NCI-H69 (cell line): Measurements from ENCODE around the gene RBBP8.
"Not testable (repeated sequence)": the region's sequence is repeated elsewhere in the genome, so short reads cannot be mapped to it uniquely, and the experiment has no call there.

Experiments
- DNase-seq: peaks from one replicate; lab custom pipeline; 2025; lab: John Stamatoyannopoulos, UW

Gene RBBP8

DNA sequence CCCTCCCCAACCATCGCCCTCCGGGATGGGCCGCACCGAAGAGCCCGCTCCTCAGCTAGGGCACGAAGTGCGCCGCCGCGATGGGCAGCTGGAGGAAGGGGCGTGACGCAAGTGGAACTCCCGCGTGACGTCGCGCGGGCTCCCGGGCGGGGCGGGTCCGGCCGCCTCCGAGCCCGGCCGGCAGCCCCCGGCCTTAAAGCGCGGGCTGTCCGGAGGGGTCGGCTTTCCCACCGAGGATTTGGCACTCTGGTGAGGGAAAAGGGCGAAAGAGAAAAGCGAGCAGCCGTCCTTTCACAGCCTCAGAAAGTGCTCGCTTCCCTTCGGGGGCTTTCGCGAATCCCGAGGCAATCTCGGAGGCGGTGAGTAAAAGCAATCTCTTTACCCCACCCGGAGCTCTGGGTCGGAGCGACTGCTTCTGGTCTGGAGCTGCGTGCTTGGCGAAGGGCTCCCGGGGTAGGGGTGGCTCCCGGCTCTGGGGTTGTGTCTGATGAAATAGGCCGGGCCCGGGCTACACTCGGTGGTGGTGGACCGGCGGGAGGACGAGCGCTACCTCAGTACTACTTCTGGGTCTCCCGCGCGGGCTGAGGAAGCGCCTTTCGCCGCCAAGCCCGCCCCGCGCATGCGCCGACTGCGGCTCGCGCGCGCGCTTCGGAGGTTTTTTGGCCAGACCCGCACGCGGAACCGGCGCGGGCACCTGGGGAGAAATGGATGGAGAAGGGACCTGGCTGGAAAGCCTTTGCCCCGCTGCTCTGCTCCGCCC lies at the start of gene RBBP8:
TSS of gene RBBP8 (plus strand) at position 123 of the 760 bp plus-strand sequence. CDS start 3,524 bp downstream, outside the sequence.
- peak; percentile 99 for DNase-seq

GRCh38 chr18:22883827-22884226 lies 49.3 kb upstream of the RBBP8 start:
- no peak for DNase-seq

- DNase-seq, result peak; percentile 52
Measured at GRCh38 chr18:22885694-22886093, 47.4 kb upstream of the RBBP8 start.

- DNase-seq, result no peak
Measured at GRCh38 chr18:22899421-22899820, 33.7 kb upstream of the RBBP8 start.

GRCh38 chr18:22900558-22901238 lies 32.4 kb upstream of the RBBP8 start:
- peak; percentile 9 for DNase-seq

- DNase-seq, result no peak
Measured at GRCh38 chr18:22902093-22902492, 31.0 kb upstream of the RBBP8 start.

DNA sequence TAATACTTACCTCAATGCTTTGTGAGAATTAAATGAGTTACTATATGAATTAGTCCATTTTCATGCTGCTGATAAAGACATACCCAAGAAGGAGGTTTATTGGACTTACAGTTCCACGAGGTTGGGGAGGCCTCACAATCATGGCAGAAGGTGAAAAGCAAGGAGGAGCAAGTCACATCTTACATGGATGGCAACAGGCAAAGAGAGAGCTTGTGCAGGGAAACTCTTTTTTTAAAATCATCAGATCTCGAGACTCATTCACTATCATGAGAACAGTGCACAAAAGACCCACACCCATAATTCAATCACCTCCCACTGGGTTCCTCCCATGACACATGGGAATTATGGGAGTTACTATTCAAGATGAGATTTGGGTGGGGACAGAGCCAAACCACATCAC lies 29.9 kb upstream of the RBBP8 start:
- not testable (repeated sequence) for DNase-seq

- no peak for DNase-seq
Measured at GRCh38 chr18:22912149-22912548, 21.0 kb upstream of the RBBP8 start.

DNA sequence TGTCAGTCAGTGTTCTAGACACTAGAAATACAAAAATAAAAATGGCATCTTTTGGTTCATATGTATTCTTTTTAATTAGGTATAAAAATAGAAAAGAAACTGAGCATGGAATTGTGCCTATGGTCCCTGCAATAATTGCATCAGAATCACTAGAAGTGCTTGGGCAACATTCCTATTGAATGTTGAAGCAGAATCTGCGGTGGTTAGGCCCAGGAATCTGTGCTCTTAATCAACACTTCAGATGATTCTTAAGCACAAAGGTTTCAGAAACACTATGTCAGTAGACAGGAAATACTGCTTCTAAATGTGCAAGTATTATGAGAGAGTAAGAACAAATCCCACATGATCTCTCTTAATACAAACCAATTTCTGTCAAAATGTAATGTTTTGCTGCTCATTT lies 20.3 kb upstream of the RBBP8 start:
- DNase-seq, result no peak

GRCh38 chr18:22913861-22914260 lies 19.3 kb upstream of the RBBP8 start:
- DNase-seq, result no peak

DNA sequence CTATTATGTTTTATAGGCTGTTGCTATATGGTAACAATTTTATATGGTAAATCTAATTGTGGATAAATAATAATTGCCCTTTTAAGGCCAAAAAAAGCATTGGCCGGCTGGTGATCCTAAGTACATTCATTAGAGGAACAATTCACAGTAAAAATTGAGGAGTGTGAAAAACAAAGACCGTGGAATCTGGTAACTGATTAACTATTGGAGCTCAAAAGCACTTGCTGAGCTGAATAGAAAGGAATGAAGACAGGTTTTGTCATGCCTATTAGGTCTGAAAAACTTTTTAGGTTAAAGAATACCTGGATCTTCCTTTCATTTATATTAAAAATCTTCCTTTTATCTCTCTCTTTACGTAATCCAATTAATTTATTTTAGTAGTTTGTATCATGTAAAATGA lies 18.5 kb upstream of the RBBP8 start:
- no peak for DNase-seq

DNA sequence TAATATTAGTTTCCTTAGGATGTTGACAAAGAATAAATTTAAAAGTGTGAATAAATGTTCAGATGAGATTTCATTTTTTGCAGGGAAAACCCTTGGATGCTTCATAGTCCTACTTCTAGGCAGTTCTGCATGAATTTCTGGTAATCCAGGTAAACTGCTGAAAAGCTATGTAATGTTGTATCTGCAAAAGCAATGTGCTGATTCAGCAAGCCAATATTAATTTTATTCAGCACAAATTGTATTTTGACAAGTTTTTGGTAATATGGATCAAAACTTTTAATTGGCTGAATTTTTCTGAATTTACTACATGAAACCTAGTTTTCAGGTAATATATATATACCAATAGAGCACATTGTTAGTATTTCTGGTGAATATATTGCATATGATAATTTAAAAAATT lies 17.8 kb upstream of the RBBP8 start:
- no peak for DNase-seq

GRCh38 chr18:22921772-22922171 lies 11.4 kb upstream of the RBBP8 start:
- DNase-seq, result peak; percentile 89

GRCh38 chr18:22924589-22924988 lies 8.5 kb upstream of the RBBP8 start:
- DNase-seq, result no peak

GRCh38 chr18:22926454-22926853 lies 6.7 kb upstream of the RBBP8 start:
- no peak for DNase-seq

GRCh38 chr18:22928339-22928738 lies 4.8 kb upstream of the RBBP8 start:
- DNase-seq, result no peak

- DNase-seq, result peak; percentile 88
Measured at GRCh38 chr18:22930089-22930713, 2.9 kb upstream of the RBBP8 start.

DNA sequence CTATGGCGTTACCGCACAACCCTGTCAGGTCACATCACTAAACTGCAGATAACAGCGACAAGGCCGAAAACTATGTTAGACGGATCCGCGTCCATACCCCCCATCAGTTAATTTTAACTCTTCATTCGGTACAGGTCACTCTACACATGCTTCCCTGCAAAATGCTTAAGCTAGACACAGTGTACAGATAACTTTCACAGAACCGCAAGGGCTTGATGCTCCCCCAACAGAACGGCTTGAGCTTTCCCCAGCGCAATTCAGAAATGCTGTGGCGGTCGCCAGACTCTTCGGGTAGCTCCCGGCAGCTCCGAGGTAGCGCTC lies 283 bp upstream of the RBBP8 start:
- DNase-seq, result no peak

DNA sequence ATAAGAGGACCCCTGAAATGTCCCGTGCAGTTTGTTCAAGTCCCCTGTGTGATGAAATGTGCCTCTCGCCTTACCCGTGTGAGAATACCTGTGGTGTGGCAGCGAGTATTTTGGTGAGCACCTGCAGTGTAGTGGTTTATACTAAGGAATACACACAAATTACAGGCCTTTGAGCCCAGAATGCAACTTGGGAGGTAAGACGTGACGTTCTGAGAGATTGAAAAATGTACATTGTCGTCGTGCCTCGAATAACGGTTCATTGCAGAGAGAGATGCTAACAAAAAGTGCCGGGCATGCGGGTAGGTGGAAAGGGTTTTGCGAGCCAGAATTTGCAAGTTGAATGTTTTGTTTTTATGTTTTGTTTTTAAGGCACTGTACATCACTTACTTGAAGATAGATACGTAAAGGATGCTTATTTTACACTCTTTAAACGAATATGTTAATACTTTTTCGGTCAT lies 867 bp downstream of the RBBP8 start:
- no peak for DNase-seq

- DNase-seq, result no peak
Measured at GRCh38 chr18:22934789-22935188, 1.7 kb downstream of the RBBP8 start.

DNA sequence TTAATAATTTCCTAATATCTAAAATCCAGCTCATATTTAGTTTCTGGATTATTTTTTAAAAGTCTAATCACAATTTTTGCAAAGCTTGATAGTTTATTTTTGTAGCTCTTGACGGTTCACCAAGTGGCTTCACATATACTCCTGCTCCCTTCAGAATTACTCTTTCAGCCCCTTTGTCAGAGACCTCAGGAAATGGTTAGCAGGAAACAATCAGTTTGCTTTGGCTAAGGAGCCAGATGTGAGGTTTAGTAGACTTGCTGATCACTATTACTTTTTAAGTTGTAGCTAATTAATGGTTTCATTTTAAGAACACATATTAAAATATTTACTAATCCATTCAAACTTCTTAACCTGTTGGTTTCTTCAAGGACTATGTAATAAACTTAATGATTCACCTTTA lies 2.3 kb downstream of the RBBP8 start:
- peak; percentile 68 for DNase-seq

DNA sequence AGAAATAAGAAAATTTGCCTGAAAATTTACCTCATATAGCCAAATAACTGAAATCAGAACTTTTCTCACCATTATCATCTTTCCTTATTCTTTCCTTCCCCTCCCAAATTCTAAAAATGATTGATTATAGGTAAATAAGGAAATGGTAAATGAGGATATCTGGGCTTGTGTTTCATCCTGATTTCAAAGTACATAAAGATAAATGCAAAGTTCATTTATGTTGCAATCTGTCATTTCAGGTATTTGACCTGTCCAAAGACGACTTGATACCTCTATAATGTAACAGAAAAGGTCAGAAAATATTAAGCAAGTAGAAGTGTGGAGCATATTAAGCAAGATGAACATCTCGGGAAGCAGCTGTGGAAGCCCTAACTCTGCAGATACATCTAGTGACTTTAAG lies 3.4 kb downstream of the RBBP8 start:
- DNase-seq, result no peak

DNA sequence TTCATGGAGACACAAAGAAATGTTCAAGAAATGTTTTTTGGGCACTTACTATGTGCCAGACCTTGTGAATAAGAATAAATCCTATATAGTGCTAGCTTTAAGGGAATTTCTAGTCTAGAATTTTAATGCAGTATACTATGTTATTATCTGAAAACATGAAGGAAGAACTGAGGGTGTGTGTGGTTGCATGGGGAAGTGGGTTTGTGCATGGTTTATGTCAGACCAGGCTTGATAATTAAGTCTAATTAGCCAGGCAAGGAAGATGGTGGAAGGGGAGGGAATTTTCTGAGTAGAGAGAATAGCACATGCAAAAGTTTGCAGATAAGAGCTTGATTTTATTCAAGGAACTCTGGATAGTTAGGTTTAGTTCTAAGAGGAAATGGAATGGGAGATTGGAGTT lies 6.5 kb downstream of the RBBP8 start:
- DNase-seq, result no peak
